GM21825 (cell line): ENCODE results near the gene ORC2.
"Not testable (repeated sequence)": the region's sequence is repeated elsewhere in the genome, so short reads cannot be mapped to it uniquely, and the experiment has no call there.

Experiments used
- ATAC-seq: cut with Tn5 transposase; IDR thresholded peaks from one replicate; pipeline ENCODE4 v1.9.1; 2021; ENCODE audit warnings: mild to moderate bottlenecking, moderate library complexity; ENCODE audit not compliant: unreplicated experiment

ORC2 gene

GRCh38 chr2:200939832-200940231 is 23.6 kb downstream of the ORC2 start:
- ATAC-seq, result no peak

GRCh38 chr2:200930947-200931626 is 32.4 kb downstream of the ORC2 start:
- no peak for ATAC-seq

GRCh38 chr2:200929334-200930249 is 33.9 kb downstream of the ORC2 start:
- no peak for ATAC-seq

GRCh38 chr2:200922439-200922838 is 41.0 kb downstream of the ORC2 start:
- no peak for ATAC-seq

- no peak for ATAC-seq
Measured at GRCh38 chr2:200913654-200914053, 49.8 kb downstream of the ORC2 start.

- no peak for ATAC-seq
Measured at GRCh38 chr2:200909958-200910357, 53.5 kb downstream of the ORC2 start.

- peak; percentile 51 for ATAC-seq
Measured at GRCh38 chr2:200905618-200906296, 57.7 kb downstream of the ORC2 start.

- peak; percentile 98 for ATAC-seq
Measured at GRCh38 chr2:200901459-200902072, 61.9 kb downstream of the ORC2 start.

GRCh38 chr2:200899482-200899881 is 64.0 kb downstream of the ORC2 start:
- no peak for ATAC-seq

- peak; percentile 93 for ATAC-seq
Measured at GRCh38 chr2:200888704-200889625, 74.5 kb downstream of the ORC2 start, which contains the start of the genes NIF3L1 and PPIL3. TSS of gene NIF3L1 (plus strand) at chr2:200889371. CDS start at chr2:200891944, 2,573 bp downstream. TSS of gene PPIL3 (minus strand) at chr2:200889077. CDS start at chr2:200887615, 1,462 bp downstream.

GRCh38 chr2:200881715-200882249 is 81.7 kb downstream of the ORC2 start:
- not testable (repeated sequence) for ATAC-seq

GRCh38 chr2:200878289-200878880 is 85.1 kb downstream of the ORC2 start:
- no peak for ATAC-seq

GRCh38 chr2:200877443-200877842 is 86.0 kb downstream of the ORC2 start:
- no peak for ATAC-seq

- no peak for ATAC-seq
Measured at GRCh38 chr2:200873560-200873959, 89.9 kb downstream of the ORC2 start.

GRCh38 chr2:200871151-200871550 is 92.3 kb downstream of the ORC2 start:
- no peak for ATAC-seq

GRCh38 chr2:200869014-200869413 is 94.4 kb downstream of the ORC2 start:
- ATAC-seq, result no peak

- peak; percentile 86 for ATAC-seq
Measured at GRCh38 chr2:200864176-200865034, 99.1 kb downstream of the ORC2 start, which contains the start of gene CLK1. TSS of gene CLK1 (minus strand) at chr2:200864658. CDS start at chr2:200861862, 2,796 bp downstream.

- peak; percentile 11 for ATAC-seq
Measured at GRCh38 chr2:200863782-200864175, 99.7 kb downstream of the ORC2 start.
